GDM1 (cell line): ENCODE results near the gene SHROOM2.
"Not testable (repeated sequence)": the region's sequence is repeated elsewhere in the genome, so short reads cannot be mapped to it uniquely, and the experiment has no call there.

Experiments
- DNase-seq: peaks from one replicate; lab custom pipeline; 2025; lab: John Stamatoyannopoulos, UW

SHROOM2 gene

GRCh38 chrX:9781941-9782340, 4.3 kb upstream of the SHROOM2 start:
- DNase-seq, result no peak

DNA sequence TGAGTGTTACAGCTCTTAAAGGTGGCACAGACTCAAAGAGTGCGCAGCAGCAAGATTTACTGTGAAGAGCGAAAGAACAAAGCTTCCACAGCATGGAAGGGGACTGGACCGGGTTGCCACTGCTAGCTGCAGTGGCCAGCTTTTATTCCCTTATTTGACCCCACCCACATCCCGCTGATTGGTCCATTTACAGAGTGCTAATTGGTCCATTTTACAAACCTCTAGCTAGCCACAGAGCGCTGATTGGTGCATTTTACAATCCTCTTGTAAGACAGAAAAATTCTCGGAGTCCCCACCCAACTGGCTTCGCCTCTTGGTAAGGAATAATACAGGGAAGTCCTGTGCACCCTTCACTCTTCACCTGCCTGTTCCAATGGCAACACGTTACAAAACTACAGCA, 1.9 kb upstream of the SHROOM2 start:
- no peak for DNase-seq

DNA sequence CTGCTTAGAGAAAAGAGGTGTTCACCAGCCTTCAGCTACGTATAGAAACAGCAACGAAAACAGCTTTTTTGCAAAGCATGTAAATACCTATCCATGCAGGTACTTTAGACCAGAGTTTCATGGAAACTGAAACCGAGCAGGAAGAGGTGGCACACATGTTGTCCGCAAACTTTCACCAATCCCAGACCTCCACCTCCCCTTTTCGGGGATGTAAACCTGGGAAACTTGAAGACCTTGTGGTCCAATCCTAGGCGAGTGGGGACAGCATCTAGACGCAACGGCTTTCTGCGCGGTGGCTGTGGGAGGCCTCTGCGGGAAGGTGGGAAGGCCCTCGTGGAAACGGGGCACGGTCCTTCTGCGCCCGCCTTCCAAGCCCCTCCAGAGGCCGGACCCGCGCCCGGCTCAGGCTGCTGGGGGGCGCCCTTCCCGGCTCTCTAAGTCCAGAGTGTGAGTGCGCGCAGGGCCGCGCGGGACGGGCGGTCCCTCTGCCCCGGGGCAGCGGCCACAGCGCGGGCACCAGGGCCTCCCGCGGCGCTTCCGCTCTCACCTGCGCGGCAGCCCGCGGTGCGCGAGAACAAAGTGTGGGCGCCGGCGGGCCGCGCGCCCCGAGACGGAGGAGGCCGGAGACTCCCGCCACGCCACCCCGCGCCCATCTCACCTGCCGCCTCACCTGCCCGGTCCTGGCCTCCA, 830 bp upstream of the SHROOM2 start:
- DNase-seq, result no peak

- DNase-seq, result no peak
These were observed 788 bp downstream of the SHROOM2 start for GRCh38 chrX:9786798-9787635.

DNA sequence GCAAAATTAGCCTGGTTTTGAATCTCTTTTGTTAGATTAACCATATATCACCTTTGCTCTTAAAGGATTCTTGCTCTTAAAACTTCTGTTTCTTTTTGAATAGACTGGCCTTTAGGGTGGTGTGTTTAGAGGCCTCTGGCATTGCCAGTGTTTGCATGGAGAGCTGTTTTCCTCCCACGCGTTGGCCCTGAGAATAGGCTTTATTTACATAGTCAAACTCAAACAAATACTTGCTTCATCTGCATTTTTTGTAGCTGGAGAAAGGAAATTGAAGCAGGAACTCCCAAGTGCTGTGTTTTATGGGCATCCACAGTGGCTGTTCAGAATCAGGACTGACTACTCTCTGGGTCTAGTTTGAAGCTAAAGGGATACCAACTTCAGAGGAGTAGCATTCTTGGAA, 2.7 kb downstream of the SHROOM2 start:
- DNase-seq, result no peak

- DNase-seq, result no peak
These were observed 3.3 kb downstream of the SHROOM2 start for GRCh38 chrX:9789555-9789954.

- no peak for DNase-seq
These were observed 4.6 kb downstream of the SHROOM2 start for GRCh38 chrX:9790866-9791265.

GRCh38 chrX:9794495-9794894, 8.3 kb downstream of the SHROOM2 start:
- DNase-seq, result no peak

- no peak for DNase-seq
These were observed 11.4 kb downstream of the SHROOM2 start for GRCh38 chrX:9797384-9798360.

- no peak for DNase-seq
These were observed 16.5 kb downstream of the SHROOM2 start for GRCh38 chrX:9802737-9803136.

DNA sequence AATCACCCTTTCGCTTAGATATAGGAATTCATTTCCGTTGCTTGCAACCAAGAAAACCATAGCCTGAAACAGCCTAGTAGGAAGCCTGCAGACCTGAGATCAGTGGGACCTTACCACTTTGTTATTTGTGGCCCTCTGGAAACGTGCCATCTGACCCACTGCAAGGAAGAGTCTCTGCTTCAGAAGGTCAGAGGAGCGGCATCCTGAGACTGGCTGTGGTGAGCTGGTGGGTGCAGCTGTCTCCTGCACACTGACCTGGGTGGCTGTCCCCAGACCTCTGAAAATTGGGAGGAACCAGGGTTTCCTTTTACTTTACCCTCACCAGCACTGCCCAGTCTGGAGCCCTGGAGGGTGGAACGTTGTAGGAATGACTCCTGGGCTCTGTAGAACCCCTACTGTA, 18.2 kb downstream of the SHROOM2 start:
- no peak for DNase-seq

DNA sequence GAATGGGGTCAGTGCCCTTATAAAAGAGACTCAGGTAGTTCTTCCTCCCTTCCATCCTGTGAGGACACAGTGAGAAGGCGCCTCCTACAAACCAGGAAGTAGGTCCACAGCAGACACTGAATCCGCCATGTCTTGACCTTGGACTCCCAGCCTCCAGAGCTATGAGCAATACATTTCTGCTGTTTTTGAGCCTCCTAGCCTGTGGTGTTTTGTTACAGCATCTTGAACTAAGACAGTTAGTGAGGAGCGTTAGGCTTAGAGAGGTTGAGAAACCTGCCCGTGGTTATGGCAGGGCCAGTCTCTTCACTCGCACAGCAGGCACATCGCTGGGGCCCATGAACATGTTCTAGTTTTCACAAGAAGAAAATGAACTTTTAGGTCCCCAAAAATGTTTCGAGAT, 19.7 kb downstream of the SHROOM2 start:
- DNase-seq, result no peak

DNA sequence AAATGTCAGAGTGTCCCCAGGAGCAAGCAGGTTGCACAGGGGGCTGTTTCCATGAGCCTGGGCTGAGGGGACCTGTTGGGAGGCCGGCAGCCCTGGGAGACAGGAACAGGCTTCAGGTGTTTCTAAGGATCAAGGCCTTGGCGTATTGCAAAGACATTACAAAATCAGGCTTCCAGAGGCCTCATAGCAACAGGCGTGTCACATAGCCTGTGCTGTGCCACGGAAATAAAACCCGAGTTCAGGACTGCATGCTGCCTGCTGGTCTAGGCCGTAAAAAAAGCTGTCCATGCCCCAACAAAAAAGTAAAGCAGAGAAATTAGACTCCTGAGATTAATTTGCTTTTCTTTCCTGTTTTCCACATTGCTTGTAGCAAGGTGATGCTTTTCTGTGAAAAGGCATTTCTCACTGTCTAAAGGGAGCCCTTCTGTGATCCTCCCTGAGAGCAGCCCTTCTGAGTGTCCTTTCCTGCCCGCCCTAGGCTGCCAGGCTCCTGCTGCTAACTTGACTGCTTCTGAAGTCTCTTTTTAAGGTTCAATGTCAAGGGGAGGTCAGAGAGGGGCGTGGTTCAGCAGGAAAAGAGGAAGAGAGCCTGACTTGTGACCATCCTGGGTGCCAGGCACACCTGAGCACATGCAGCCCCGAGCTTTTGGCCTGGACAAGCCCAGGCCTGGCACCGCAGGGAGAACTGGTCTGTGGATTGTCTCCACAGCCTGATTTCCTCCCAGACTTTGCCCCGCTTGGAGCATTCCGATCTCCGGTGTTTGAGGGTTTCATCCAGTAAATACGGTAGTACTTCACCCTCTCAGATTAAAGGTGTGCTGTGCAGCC, 21.3 kb downstream of the SHROOM2 start:
- no peak for DNase-seq

- not testable (repeated sequence) for DNase-seq
These were observed 23.6 kb downstream of the SHROOM2 start for GRCh38 chrX:9809876-9810275.

DNA sequence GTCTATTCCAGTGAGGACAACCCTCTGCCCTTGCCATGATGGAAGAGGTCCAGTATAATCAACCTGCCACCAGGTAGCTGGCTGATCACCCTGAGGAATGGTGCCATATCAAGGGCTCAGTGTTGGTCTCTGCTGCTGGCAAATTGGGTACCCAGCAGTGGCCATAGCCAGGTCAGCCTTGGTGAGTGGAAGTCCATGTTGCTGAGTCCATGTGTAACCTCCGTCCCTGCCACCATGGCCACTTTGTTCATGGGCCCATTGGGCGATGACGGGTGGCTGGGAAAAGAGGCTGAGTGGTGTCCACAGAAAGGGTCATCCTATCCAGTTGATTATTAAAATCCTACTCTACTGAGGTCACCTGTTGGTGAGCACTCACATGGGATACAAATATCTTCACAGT, 24.9 kb downstream of the SHROOM2 start:
- not testable (repeated sequence) for DNase-seq

DNA sequence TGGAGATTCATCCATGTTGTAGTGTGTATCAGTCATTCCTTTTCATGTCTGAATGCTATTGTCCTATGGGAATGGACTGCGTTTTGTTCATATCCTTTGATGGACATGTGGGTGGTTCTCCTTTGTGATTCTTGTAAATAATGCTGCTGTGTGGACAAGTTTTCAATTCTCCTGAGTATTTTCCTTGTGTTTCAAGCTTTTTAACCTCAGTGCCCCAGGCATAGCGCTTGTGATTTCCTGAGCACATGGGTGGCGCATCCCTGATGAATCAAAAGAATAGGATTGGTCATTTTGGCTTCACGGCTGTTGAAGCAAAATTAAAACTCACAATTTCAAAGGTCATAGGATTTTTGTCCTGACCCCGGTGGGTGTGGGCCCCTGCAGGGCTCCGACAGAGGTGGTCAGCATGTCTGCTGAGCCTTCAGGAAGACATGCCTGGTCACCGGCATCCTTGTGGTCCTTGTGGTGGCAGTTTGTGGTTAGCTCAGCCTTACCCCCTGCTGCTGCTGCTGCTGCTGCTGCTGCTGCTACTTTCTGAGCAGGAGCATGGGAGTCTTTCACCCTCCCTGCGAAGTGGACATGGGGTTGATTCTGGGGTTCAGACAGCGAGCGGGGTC, 30.0 kb downstream of the SHROOM2 start:
- no peak for DNase-seq

- no peak for DNase-seq
These were observed 35.3 kb downstream of the SHROOM2 start for GRCh38 chrX:9821572-9821971.

DNA sequence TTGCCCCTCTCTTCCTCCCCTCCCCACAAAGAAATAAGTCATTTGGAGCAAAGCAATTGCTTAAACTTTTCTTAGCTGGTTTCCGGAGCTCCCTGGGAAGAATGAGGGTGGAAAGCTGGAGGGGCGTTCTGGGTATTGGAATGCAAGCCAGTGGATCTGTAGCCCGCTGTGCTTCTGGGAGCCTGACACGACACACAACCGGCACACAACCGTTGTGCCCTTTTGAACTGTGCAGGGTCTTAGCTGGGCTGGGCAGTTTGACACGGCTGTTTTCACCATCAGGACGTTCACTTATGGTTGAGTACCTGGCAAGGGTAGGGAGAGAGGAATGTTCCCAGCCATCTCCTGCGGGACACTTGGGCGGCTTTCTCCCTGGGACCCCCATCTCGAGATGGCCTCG, 38.3 kb downstream of the SHROOM2 start:
- DNase-seq, result no peak

DNA sequence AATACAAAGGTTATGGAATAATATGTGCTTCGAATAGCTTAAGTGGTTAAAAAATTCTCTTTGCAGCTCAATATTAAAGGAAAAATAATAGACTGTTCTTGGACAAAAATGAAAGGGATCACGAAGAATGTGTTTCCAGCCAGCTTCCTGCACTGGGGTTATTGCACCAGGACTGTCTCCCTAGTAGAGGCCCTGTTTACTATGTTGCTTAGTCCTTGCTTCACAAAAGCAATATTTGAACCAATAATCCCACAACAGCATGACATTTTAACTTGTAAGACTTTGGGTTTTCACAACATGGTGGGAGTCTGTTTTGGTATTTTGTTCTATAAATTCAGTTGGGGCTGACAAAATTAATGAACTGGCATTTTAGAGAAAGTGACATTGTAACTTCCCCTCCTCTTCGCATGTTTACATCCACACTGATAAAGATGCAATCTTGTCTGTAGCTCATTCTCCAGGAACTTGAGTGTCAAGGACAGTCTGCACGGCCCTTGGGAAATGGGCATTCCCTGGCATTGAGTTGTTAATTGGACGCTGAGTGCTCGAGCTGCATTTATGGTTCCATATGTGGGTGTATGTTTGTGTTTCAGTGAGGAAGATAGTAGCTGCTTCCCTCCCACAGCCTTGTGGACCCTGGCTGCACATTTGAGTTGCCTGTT, 39.0 kb downstream of the SHROOM2 start:
- DNase-seq, result no peak

DNA sequence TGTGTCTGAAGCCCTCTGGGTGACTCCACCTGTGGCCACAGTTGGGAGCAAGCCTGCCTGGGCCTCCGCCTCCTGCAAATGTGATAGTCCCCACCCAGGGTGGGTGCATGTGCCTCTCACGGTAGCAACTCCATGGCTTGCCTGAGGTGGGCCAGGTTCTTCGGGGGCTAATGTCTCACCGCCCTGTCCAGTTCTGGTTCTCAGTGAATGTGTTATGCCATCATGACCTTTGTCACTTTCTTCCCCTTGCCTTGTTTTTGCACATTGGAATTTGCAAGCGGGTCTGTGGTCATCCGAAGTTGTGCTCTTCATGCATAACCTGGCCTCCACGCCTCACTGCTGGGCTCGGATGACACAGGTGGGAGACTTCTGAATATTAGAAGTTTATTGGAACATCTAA, 39.7 kb downstream of the SHROOM2 start:
- DNase-seq, result no peak
